Naive B cell (primary cell): Measurements from ENCODE around the gene PDE6A. TPM values are rescaled to one million over a fixed set of nuclear protein-coding genes. Genes with fewer than 3 reads are reported as not detected.

ENCODE experiments used
- ATAC-seq, 2 donors: fragments of 150-1000 bp; cut with Tn5 transposase; 2 replicates each; pipeline ENCODE4 v1.10.0; 2021; ENCODE audit warnings: low read depth in 2 of 2, mild to moderate bottlenecking in 2 of 2, moderate library complexity in 2 of 2
- DNase-seq: peaks from one replicate; pipeline ENCODE4 v3.0.0; 2022
- H3K27ac Mint-ChIP-seq, 6 donors: one replicate each; pipeline ENCODE4 v1.8.0; 2020 to 2022; ENCODE audit warnings: mild to moderate bottlenecking in 6 of 6, mixed read lengths in 6 of 6, moderate library complexity in 5 of 6, inconsistent platforms in 2 of 6
- H3K27me3 Mint-ChIP-seq, 3 donors: one replicate each; pipeline ENCODE4 v1.8.0; 2021 to 2022; ENCODE audit warnings: mixed read lengths in 3 of 3, mild to moderate bottlenecking in 1 of 3
- H3K36me3 Mint-ChIP-seq, 2 donors: one replicate each; pipeline ENCODE4 v1.8.0; 2020 to 2022; ENCODE audit warnings: mixed read lengths in 2 of 2, inconsistent platforms in 1 of 2, mild to moderate bottlenecking in 1 of 2
- H3K4me1 Mint-ChIP-seq, 3 donors: one replicate each; pipeline ENCODE4 v1.8.0; 2020 to 2022; ENCODE audit warnings: mixed read lengths in 3 of 3, inconsistent platforms in 1 of 3, mild to moderate bottlenecking in 1 of 3, moderate library complexity in 1 of 3
- H3K4me3 Mint-ChIP-seq, 8 donors: one replicate each; pipeline ENCODE4 v1.8.0; 2020 to 2022; ENCODE audit warnings: mild to moderate bottlenecking in 8 of 8, mixed read lengths in 8 of 8, moderate library complexity in 8 of 8, inconsistent platforms in 2 of 8
- H3K9me3 Mint-ChIP-seq, 7 donors: one replicate each; pipeline ENCODE4 v1.8.0; 2020 to 2022; ENCODE audit warnings: mixed read lengths in 7 of 7, mild to moderate bottlenecking in 5 of 7, inconsistent platforms in 2 of 7, moderate library complexity in 1 of 7
- polyA plus RNA-seq, 6 donors: library from polyadenylated mRNA; unstranded; fragments of 300-500 nt; fragmentation: Illumina TruSeq; gene quantifications; one replicate each; pipeline ENCODE4 v1.2.3, GENCODE V29; 2021; ENCODE audit warnings: low read depth in 6 of 6

The PDE6A gene
- polyA plus RNA-seq, 6 donors from 2014 or later, result not detected

- no peak for DNase-seq
- ATAC-seq, result no peak
- Mint-ChIP-seq H3K4me3 (no peak overlapping the region), H3K27me3 (peaks cover 0 to 17% (median 11%) of the 10 kb centered on the region in 3 donors), H3K27ac (no peak overlapping the region), H3K4me1 (no peaks in the 10 kb centered on the region), H3K36me3 (no peaks in the 10 kb centered on the region), H3K9me3 (no peaks in the 10 kb centered on the region)
These were observed 2.4 kb downstream of the PDE6A start for GRCh38 chr5:149942199-149942598.

DNA sequence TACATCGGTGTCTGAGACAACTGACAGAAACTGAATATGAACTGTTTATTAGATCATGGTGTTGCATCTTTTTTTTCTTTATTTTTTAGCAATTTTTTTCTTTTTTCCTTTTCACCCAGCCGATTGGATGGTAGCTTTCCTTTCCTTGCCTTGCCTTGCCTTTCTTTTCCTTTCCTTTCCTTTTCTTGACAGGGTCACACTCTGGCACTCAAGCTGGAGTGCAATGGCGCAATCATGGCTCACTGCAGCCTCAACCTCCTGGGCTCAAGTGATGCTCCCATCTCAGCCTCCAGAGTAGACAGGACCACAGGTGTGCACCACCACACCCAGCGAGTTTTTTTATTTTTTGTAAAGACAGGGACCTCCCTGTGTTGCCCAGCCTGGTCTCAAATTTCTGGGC lies 2.8 kb downstream of the PDE6A start:
- H3K36me3 Mint-ChIP-seq, result no peaks in the 10 kb centered on the region
- DNase-seq, result no peak
- H3K9me3 Mint-ChIP-seq, result no peaks in the 10 kb centered on the region
- no peaks in the 10 kb centered on the region for H3K4me1 Mint-ChIP-seq
- H3K27me3 Mint-ChIP-seq, result peaks cover 0 to 15% (median 13%) of the 10 kb centered on the region in 3 donors
- no peak for ATAC-seq
- no peak overlapping the region for H3K4me3 Mint-ChIP-seq
- no peak overlapping the region for H3K27ac Mint-ChIP-seq

DNA sequence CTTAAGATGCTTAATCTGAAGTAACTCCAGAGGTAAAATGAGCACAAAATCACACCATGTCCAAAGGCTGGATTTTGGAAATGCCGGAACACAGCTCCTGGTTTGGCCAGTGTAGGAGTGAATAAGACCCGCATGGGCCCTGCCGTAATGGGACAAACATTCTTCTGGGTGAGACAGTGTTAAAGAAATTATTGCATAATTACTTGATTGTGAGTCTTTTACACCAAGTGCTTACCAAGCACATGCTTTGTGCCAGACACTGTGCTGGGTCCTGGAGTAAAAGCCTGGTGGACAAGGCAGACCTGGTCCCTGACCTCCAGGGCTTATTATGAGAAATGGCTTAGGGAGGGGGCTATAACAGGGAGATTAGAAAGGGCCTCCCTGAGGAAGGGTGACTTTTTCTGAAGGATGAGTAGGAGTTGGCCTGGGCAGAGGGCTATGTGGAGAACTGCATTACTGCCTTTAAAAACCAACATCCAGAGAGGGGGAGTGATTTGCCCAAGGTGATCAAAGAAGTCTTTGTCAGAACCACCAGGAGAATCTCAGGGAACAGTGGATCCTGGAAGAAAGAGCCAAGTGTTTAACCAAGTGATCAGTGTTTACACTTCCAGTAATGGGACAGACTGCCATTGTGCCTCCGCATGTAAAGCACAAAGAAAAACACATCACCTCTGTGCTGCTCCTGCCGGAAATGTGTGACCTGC lies 3.5 kb downstream of the PDE6A start:
- DNase-seq, result no peak
- Mint-ChIP-seq H3K9me3 (no peaks in the 10 kb centered on the region), H3K36me3 (no peaks in the 10 kb centered on the region), H3K27me3 (peaks cover 0 to 10% (median 6%) of the 10 kb centered on the region in 3 donors), H3K4me1 (peaks cover 0 to 1% (median 0%) of the 10 kb centered on the region in 3 donors), H3K4me3 (no peak overlapping the region), H3K27ac (no peak overlapping the region)
- ATAC-seq, result no peak

GRCh38 chr5:149940077-149940574 lies 4.5 kb downstream of the PDE6A start:
- DNase-seq, result no peak
- no peak overlapping the region for H3K4me3 Mint-ChIP-seq
- peaks cover 0 to 6% (median 0%) of the 10 kb centered on the region in 3 donors for H3K4me1 Mint-ChIP-seq
- ATAC-seq, result no peak
- H3K9me3 Mint-ChIP-seq, result no peaks in the 10 kb centered on the region
- peaks cover 0 to 10% (median 5%) of the 10 kb centered on the region in 3 donors for H3K27me3 Mint-ChIP-seq
- no peak overlapping the region for H3K27ac Mint-ChIP-seq
- no peaks in the 10 kb centered on the region for H3K36me3 Mint-ChIP-seq

DNA sequence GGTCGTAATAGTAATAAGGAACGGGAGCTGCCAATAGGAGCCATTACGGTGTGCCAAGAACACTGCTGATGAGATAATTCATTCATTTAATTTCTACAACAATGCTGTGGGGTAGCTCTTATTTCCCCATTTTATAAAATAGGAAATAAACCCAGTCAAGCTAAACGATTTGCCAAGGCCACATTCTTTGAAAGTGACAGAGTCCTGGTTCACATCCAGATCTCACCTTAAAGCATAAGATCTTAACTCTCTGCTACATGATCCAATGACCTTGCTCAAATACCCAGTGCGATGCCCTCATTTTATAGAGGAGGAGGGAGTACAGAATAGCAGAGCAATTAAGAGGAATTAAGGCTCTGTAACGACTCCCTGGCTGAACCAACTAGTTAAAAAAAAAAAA lies 5.0 kb downstream of the PDE6A start:
- DNase-seq, result no peak
- Mint-ChIP-seq H3K27me3 (peaks cover 0 to 16% (median 5%) of the 10 kb centered on the region in 3 donors), H3K4me3 (no peak overlapping the region), H3K4me1 (peaks cover 0 to 6% (median 0%) of the 10 kb centered on the region in 3 donors), H3K27ac (no peak overlapping the region), H3K36me3 (no peaks in the 10 kb centered on the region), H3K9me3 (no peaks in the 10 kb centered on the region)
- ATAC-seq, result no peak

DNA sequence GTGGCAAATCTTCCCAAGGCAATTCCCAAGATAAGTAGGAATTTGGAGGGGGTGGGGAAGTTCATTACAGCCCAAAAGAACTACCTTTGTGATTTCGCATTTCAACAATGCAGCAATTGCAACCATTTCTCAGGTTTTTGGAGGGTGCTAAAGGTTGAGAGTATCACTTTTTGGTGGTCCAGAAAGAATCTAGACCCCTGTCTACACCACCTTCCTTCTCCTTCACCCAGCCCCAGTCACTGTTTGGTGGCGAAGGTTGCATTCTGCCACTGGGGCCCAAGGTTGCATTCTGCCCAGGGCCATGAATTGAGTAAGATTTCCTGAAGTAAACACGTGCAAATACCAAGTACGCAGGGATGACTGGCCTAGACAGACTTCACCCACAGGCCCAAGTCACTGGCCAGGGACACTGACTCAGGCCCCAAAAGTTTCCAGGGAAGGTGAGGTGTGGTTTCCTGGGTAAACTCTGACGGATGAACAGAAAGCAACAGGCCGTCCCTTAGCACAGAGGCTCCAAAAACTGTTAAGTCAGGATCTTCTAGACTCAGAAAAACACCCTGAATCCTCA lies 5.7 kb downstream of the PDE6A start:
- DNase-seq (no peak), ATAC-seq (no peak)
- Mint-ChIP-seq H3K9me3 (no peaks in the 10 kb centered on the region), H3K27me3 (peaks cover 0 to 20% (median 7%) of the 10 kb centered on the region in 3 donors), H3K36me3 (no peaks in the 10 kb centered on the region), H3K4me3 (no peak overlapping the region), H3K27ac (no peak overlapping the region), H3K4me1 (peaks cover 0 to 6% (median 0%) of the 10 kb centered on the region in 3 donors)

DNA sequence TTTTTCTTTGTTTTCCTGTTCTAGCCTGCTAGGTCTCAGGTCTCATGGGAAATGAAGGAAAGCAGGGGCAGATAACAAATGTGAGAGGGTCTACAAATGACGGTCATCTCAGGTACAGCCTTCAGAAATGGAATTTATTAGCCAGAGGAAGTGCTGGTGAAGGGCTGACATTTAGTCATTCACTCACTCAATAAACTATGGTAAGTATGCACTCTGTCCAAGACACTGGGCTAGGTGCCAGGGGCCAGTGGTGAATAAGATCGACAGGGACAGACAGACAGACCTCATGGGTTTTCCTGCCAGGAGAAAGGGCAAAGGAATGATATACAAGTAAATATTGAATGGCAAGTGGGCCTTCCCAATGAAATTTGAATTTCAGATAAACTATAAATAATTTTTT lies 6.3 kb downstream of the PDE6A start:
- Mint-ChIP-seq H3K36me3 (no peaks in the 10 kb centered on the region), H3K9me3 (no peaks in the 10 kb centered on the region), H3K4me3 (no peak overlapping the region), H3K27me3 (peaks cover 0 to 20% (median 7%) of the 10 kb centered on the region in 3 donors), H3K4me1 (peaks cover 0 to 6% (median 0%) of the 10 kb centered on the region in 3 donors), H3K27ac (peak overlapping the region in 1 of 6 donors; percentile 8)
- ATAC-seq (no peak), DNase-seq (no peak)

DNA sequence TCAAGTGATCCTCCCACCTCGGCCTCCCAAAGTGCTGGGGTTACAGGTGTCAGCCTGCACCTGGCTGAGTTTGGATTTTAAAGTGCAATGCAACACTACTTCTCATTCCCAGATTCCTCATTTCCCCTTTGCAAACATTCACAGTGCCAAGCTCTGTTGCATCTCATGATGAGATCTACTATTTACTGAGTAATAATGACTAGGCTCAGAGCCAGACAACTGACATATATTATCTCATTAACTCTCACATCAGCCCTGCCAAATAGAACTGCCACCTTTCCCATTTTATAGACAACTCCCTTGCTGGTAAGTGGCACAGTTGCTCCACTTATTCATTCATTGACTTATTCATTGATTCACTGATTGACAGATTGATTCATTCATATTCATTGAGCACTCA lies 7.0 kb downstream of the PDE6A start:
- H3K27ac Mint-ChIP-seq, result no peak overlapping the region
- ATAC-seq (no peak), DNase-seq (no peak)
- H3K9me3 Mint-ChIP-seq, result no peaks in the 10 kb centered on the region
- H3K36me3 Mint-ChIP-seq, result no peaks in the 10 kb centered on the region
- peaks cover 0 to 20% (median 7%) of the 10 kb centered on the region in 3 donors for H3K27me3 Mint-ChIP-seq
- peaks cover 0 to 6% (median 0%) of the 10 kb centered on the region in 3 donors for H3K4me1 Mint-ChIP-seq
- no peak overlapping the region for H3K4me3 Mint-ChIP-seq

GRCh38 chr5:149936700-149937091 lies 7.9 kb downstream of the PDE6A start:
- H3K36me3 Mint-ChIP-seq, result no peaks in the 10 kb centered on the region
- no peak for DNase-seq
- peaks cover 0 to 6% (median 0%) of the 10 kb centered on the region in 3 donors for H3K4me1 Mint-ChIP-seq
- H3K27me3 Mint-ChIP-seq, result peaks cover 8 to 27% (median 14%) of the 10 kb centered on the region in 3 donors
- ATAC-seq, result no peak
- H3K4me3 Mint-ChIP-seq, result no peak overlapping the region
- H3K27ac Mint-ChIP-seq, result no peak overlapping the region
- no peaks in the 10 kb centered on the region for H3K9me3 Mint-ChIP-seq

GRCh38 chr5:149936044-149936699 lies 8.4 kb downstream of the PDE6A start:
- H3K4me1 Mint-ChIP-seq, result peaks cover 0 to 6% (median 0%) of the 10 kb centered on the region in 3 donors
- H3K27me3 Mint-ChIP-seq, result peaks cover 12 to 28% (median 17%) of the 10 kb centered on the region in 3 donors
- no peak overlapping the region for H3K27ac Mint-ChIP-seq
- DNase-seq (no peak), ATAC-seq (no peak)
- H3K36me3 Mint-ChIP-seq, result no peaks in the 10 kb centered on the region
- peak overlapping the region in 1 of 8 donors; percentile 30 for H3K4me3 Mint-ChIP-seq
- H3K9me3 Mint-ChIP-seq, result no peaks in the 10 kb centered on the region

DNA sequence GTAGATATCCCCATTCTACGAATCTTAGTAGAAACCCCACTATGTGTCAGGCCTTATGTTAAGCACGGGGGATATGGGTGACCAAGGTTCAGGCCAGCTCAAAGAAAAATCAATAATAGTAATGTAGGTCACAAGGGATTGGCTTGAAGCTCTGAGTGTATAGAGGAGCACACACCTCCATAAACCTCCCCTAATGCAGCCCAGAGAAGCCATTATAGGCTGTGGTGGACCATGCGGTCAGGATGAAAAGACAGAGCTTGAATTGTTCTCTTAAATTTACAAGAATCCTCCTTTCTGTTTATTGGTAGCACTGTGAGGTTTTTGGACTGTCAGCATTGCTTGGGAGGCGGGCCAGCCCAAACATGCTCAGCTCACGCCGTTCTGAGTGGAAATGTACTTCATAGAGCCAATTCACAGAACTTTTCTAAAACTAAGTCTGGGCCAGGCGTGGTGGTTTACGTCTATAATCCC lies 9.1 kb downstream of the PDE6A start:
- ATAC-seq (no peak), DNase-seq (no peak)
- Mint-ChIP-seq H3K9me3 (no peaks in the 10 kb centered on the region), H3K27me3 (peaks cover 12 to 28% (median 22%) of the 10 kb centered on the region in 3 donors), H3K36me3 (no peaks in the 10 kb centered on the region), H3K4me3 (no peak overlapping the region), H3K4me1 (peaks cover 0 to 6% (median 0%) of the 10 kb centered on the region in 3 donors), H3K27ac (no peak overlapping the region)

DNA sequence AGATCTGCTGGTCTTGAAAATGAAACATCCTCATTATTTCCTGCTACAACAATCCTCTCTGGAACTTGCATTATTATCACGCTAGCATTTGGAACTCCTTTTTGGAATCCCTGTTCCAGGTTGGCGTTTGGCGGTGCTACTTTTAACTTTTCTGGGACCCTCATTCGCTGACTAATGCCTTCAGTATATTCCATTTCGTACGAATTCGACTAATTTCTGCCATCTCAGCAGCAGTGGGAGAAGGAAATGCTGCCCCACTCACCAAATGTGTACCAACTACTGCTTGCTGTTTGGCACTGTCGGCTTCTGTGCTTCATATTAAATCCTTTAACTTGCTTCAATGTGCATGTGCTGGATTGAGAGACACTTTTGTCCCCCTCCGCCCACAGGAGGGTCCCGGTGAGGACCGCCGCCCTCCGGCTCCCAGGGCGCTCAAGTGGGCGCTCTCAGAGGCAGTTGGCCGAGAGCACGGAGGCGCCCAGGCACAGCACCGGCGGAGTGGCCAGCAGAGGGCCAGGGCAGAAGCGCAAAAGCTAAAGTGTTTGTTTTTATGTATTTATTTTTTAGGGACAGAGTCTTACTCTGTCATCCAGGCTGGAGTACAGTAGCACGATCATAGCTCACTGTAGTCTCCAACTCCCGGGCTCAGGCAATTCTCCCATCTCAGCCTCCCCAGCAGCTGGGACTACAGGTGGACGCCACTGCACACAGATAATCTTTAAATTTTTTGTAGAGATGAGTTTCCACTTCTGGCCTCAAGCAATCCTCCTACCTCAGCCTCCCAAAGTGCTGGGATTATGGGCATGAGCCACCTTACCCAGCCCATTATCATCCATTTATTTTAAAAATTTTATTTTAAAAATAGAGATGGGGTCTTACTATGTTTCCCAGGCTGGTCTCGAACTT lies 11.9 kb downstream of the PDE6A start:
- no peaks in the 10 kb centered on the region for H3K36me3 Mint-ChIP-seq
- no peaks in the 10 kb centered on the region for H3K9me3 Mint-ChIP-seq
- no peak overlapping the region for H3K27ac Mint-ChIP-seq
- DNase-seq (no peak), ATAC-seq (no peak)
- no peak overlapping the region for H3K4me3 Mint-ChIP-seq
- H3K27me3 Mint-ChIP-seq, result peaks cover 16 to 38% (median 38%) of the 10 kb centered on the region in 3 donors
- H3K4me1 Mint-ChIP-seq, result peaks cover 0 to 6% (median 0%) of the 10 kb centered on the region in 3 donors

- no peaks in the 10 kb centered on the region for H3K9me3 Mint-ChIP-seq
- ATAC-seq (no peak), DNase-seq (no peak)
- H3K27ac Mint-ChIP-seq, result no peak overlapping the region
- H3K4me1 Mint-ChIP-seq, result peaks cover 0 to 6% (median 0%) of the 10 kb centered on the region in 3 donors
- no peak overlapping the region for H3K4me3 Mint-ChIP-seq
- H3K27me3 Mint-ChIP-seq, result peaks cover 16 to 38% (median 33%) of the 10 kb centered on the region in 3 donors
- no peaks in the 10 kb centered on the region for H3K36me3 Mint-ChIP-seq
These were observed 12.6 kb downstream of the PDE6A start for GRCh38 chr5:149931992-149932436.
